GM12864 (cell line): ENCODE measurements around the gene SNX6.
"Not testable (repeated sequence)": the region's sequence is repeated elsewhere in the genome, so short reads cannot be mapped to it uniquely, and the experiment has no call there.

Experiments used
- DNase-seq: peaks from one replicate; pipeline ENCODE4 v3.0.0-alpha.2; 2011; ENCODE audit warnings: low read depth
- H3K4me3 ChIP-seq: 2 replicates; pipeline ENCODE4 v1.5.1; 2011; ENCODE audit warnings: mild to moderate bottlenecking, low read depth, low read length, control low read depth
- CTCF ChIP-seq: IDR thresholded peaks from 2 replicates; pipeline ENCODE4 v1.5.1; 2011; ENCODE audit warnings: low read depth, mild to moderate bottlenecking, moderate library complexity, low read length, control low read depth, inconsistent platforms; ENCODE audit errors: missing control alignments

The SNX6 gene

GRCh38 chr14:34649344-34649743 lies 19.4 kb upstream of the SNX6 start:
- no peak for TF ChIP-seq CTCF
- no peak for DNase-seq
- no peak overlapping the region for H3K4me3 ChIP-seq

GRCh38 chr14:34646570-34647255 lies 16.8 kb upstream of the SNX6 start:
- no peak overlapping the region for H3K4me3 ChIP-seq
- no peak for DNase-seq
- TF ChIP-seq CTCF, result no peak

GRCh38 chr14:34643361-34643760 lies 13.4 kb upstream of the SNX6 start:
- TF ChIP-seq CTCF, result no peak
- H3K4me3 ChIP-seq, result no peak overlapping the region
- no peak for DNase-seq

DNA sequence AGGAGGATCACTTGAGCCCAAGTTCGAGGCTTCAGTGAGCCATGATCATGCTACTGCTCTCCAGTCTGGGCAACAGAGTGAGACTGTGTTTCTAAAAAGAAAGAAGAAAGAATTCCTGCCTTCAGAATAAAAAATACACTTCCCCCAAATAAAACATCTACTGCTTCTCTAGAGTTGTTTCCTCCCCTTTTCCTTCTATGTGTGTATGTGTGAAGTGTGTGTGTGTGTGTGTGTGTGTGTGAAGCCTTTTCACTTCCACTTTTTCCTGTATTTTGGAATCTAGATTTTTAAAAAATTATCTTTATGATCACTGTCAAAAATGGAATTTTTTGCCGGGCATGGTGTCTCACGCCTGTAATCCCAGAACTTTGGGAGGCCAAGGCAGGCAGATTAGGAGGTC lies 12.6 kb upstream of the SNX6 start:
- TF ChIP-seq CTCF, result no peak

GRCh38 chr14:34640826-34641225 lies 10.9 kb upstream of the SNX6 start:
- no peak for TF ChIP-seq CTCF
- DNase-seq, result no peak
- no peak overlapping the region for H3K4me3 ChIP-seq

More for the DNA sequence above, 12.6 kb upstream of the SNX6 start:
- no peak for DNase-seq
- no peak overlapping the region for H3K4me3 ChIP-seq

- not testable (repeated sequence) for DNase-seq, H3K4me3 ChIP-seq
Measured at GRCh38 chr14:34634360-34634771, 4.4 kb upstream of the SNX6 start.

- DNase-seq, result no peak
- no peak for TF ChIP-seq CTCF
- no peak overlapping the region for H3K4me3 ChIP-seq
Measured at GRCh38 chr14:34633742-34634141, 3.8 kb upstream of the SNX6 start.
